Fibroblast of pulmonary artery (primary cell): Measurements from ENCODE around the gene GPR55.

Source experiments
- DNase-seq: peaks from one replicate; pipeline ENCODE4 v3.0.0-alpha.2; 2010; ENCODE audit warnings: low read depth
- H3K4me3 ChIP-seq: replicated peaks from 2 replicates; pipeline ENCODE4 v1.5.1; 2011; ENCODE audit warnings: low read depth, mild to moderate bottlenecking, control low read depth, low read length, moderate library complexity
- TF ChIP-seq, protein P1 (sequence below): IDR thresholded peaks from 2 replicates; pipeline ENCODE4 v1.5.1; 2011; ENCODE audit warnings: mild to moderate bottlenecking, control low read depth, low read length, inconsistent platforms; ENCODE audit errors: missing control alignments

The GPR55 gene

GRCh38 chr2:230921806-230922595, 3.0 kb downstream of the GPR55 start:
- no peak for DNase-seq
- TF ChIP-seq, protein P1, sequence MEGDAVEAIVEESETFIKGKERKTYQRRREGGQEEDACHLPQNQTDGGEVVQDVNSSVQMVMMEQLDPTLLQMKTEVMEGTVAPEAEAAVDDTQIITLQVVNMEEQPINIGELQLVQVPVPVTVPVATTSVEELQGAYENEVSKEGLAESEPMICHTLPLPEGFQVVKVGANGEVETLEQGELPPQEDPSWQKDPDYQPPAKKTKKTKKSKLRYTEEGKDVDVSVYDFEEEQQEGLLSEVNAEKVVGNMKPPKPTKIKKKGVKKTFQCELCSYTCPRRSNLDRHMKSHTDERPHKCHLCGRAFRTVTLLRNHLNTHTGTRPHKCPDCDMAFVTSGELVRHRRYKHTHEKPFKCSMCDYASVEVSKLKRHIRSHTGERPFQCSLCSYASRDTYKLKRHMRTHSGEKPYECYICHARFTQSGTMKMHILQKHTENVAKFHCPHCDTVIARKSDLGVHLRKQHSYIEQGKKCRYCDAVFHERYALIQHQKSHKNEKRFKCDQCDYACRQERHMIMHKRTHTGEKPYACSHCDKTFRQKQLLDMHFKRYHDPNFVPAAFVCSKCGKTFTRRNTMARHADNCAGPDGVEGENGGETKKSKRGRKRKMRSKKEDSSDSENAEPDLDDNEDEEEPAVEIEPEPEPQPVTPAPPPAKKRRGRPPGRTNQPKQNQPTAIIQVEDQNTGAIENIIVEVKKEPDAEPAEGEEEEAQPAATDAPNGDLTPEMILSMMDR, result no peak
- H3K4me3 ChIP-seq, result no peak overlapping the region

DNA sequence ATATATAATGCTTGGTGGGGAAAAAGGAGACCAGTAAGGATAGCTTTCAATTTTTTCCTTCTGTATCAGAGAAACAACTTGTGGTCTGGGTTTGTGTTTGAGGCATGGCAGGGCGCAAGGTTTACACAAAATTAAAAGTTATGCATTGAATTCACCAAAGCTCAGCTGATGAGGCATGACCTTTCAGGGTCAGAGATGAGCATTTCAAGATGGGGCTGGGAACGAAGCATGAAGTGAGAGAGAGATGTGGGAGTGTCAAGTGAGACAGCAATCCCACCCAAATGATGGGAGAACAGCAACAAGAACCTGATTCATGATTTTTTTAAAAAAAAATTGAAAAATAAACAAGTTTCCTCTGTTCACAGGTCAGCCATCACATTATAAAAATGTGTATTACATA, 4.9 kb downstream of the GPR55 start:
- no peak overlapping the region for H3K4me3 ChIP-seq
- DNase-seq, result no peak
- TF ChIP-seq, protein P1, result no peak

DNA sequence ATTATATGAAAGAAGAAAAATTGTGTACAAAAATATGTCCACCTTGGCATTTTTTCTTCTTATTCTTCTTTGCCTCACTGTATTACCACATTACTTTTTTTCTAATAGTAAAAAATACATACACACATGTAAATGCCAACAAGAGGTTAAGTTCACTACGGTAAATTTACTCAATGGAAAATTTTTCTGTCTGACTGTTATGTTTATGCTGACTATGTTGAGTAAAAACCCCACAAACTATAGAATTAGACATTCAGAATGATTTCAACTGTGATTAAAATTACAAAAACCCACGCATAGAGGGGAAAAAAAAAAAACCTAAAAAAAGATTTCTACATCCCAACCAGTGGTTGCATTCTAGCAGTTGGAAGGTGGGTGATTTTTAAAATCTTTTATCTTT, 5.4 kb downstream of the GPR55 start:
- DNase-seq, result no peak
- TF ChIP-seq, protein P1, result no peak
- no peak overlapping the region for H3K4me3 ChIP-seq

DNA sequence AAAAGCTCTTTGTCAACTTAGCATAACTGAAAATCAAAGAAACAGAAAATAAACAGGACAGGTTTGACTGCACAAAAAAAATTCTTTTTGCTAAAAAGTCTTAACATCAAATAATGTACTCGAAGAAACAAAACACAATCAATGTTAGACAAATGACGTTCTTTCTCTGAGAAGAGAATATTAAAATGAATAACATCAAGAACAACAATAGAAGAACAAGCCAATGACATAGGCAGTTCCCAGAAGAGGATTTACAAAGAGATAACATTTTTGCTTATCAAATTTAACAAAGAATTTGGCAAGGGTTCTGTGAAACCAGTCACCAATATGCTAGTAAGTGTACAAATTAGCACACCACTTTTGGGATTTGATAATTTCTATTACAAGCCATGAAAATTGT, 5.8 kb downstream of the GPR55 start:
- TF ChIP-seq, protein P1, result no peak
- no peak overlapping the region for H3K4me3 ChIP-seq
- no peak for DNase-seq

DNA sequence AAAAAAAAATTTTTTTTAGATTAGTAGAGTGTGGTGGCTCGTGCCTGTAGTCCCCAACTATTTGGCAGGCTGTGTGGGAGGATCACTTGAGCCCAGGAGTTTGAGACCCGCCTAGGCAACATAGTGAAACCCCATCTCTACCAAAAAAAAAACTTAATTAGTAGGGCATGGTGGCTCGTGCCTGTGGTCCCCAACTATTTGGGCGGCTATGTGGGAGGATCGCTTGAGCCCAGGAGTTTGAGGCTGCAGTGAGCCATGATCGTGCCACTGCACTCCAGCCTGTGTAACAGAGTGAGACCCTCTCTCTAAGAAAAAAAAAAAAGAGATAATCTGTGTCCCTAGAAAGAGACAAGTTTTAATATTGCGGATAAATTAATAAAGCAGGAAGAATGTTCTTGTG, 8.8 kb downstream of the GPR55 start:
- TF ChIP-seq, protein P1, result no peak

DNA sequence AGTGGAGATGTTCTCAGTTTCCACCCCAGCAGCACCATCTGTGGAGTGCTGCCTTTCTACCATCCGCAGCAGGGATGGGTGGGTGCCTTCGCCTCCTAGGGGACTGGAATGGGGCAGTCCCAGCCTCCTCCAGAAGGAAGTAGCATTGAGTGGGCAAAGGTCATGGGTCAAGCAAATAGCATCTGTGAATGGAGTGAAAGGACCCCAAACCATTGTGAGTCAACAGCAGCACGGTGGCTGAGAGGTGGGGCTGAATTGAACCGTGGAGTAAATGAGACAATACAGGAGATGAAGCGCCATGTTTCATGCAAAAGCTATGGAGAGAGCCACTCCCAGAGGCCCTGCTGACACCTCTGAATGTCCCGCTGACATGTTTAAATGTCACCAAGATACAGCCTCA, 9.7 kb downstream of the GPR55 start:
- TF ChIP-seq, protein P1, result no peak
- no peak for DNase-seq
- no peak overlapping the region for H3K4me3 ChIP-seq

More for the DNA sequence above, 8.8 kb downstream of the GPR55 start:
- no peak overlapping the region for H3K4me3 ChIP-seq
- no peak for DNase-seq

DNA sequence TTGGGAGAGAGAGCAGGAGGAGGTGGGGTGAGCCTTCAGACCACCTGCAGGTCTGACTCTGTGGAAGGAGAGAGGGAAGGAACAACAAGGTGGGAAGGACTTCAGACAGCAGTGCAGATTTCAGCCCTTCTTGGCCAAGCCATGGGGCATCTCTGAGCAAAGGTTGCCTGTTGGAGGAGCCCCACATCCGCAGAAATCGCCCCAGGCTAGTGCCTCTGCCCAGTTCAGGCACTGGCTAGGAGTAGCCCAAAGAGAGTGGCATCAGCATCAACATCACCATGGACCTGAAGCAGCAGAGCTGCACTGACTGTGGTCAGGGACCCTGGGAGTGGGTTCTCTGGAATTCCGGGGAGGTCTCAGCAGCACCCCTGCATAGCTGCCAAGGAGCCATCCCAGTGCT, 10.2 kb downstream of the GPR55 start:
- H3K4me3 ChIP-seq, result no peak overlapping the region
- TF ChIP-seq, protein P1, result no peak
- DNase-seq, result no peak
